ENCODE measurements around the gene CCL17.

The CCL17 gene

DNA sequence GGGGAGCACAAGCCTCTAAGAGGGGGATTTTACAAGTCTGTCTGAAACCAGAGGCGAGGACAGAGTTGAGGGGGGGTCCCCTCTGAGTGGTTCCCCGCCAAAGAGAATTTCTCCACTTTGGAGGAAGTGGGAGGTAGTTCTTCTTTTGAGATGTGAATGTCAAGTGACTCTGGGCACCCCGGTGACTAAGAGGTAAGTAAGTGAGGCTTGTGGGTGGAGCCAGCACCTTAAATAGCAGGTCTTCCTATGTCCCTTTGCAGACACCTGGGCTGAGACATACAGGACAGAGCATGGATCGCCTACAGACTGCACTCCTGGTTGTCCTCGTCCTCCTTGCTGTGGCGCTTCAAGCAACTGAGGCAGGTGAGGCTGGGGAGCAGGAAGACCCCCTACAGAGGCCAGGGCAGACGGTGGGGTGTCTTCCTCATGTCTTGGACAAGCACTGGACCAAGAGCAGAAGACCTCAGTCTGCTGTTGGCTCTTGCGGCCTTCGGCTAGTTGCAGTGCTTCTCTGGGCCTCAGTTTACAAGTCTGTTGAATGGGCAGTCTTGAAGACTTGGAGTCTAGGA, 46.0 kb upstream of the CCL17 start, which contains the start of gene CCL22:
TSS of gene CCL22 (plus strand) at position 257 of the 569 bp plus-strand sequence. CDS start at position 291, 34 bp downstream.
- no peaks in the 10 kb centered on the region for H3K9me3 ChIP-seq
- peak in 1 of 2 donors; percentile 47 for DNase-seq
- H3K4me1 ChIP-seq = no peaks in the 10 kb centered on the region
- H3K4me3 ChIP-seq = no peak within 1 kb of the TSS
- TF ChIP-seq, protein P1, sequence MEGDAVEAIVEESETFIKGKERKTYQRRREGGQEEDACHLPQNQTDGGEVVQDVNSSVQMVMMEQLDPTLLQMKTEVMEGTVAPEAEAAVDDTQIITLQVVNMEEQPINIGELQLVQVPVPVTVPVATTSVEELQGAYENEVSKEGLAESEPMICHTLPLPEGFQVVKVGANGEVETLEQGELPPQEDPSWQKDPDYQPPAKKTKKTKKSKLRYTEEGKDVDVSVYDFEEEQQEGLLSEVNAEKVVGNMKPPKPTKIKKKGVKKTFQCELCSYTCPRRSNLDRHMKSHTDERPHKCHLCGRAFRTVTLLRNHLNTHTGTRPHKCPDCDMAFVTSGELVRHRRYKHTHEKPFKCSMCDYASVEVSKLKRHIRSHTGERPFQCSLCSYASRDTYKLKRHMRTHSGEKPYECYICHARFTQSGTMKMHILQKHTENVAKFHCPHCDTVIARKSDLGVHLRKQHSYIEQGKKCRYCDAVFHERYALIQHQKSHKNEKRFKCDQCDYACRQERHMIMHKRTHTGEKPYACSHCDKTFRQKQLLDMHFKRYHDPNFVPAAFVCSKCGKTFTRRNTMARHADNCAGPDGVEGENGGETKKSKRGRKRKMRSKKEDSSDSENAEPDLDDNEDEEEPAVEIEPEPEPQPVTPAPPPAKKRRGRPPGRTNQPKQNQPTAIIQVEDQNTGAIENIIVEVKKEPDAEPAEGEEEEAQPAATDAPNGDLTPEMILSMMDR (IDR thresholded peaks at IDR 0.05) = no peak
- intact Hi-C loops (cut with DNase I; ENCODE audit: low total_unique reads) = no loop called here
- no peaks in the 10 kb centered on the region for H3K36me3 ChIP-seq
- H3K27ac ChIP-seq = no peak within 1 kb of the TSS
- no peaks in the 10 kb centered on the region for H3K27me3 ChIP-seq

DNA sequence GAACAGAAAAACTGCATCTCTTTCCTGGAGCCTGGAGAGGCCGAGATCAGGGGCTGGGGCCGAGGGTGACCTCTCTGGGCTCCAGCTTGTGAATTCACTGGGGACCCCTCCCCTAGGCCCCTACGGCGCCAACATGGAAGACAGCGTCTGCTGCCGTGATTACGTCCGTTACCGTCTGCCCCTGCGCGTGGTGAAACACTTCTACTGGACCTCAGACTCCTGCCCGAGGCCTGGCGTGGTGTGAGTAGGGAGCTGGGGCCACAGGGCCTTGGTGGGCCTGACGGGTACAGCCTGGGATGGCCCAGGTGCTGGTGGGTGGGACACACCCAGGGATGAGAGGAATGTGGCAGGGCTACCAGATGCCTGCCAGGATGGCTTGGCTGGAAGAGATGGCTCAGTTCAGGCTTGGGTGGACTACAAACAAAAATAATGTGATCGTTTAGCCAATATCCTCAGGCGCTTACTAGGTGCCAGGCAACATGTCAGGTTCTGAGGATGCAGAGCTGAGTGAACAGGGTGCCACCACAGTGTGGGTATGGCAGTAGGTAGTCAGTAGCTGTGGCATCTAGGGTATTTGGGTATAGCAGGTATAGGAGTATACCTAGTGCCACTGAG, 44.1 kb upstream of the CCL17 start:
- Histone ChIP-seq H3K4me1 (no peaks in the 10 kb centered on the region), H3K27me3 (no peaks in the 10 kb centered on the region), H3K4me3 (no peak overlapping the region), H3K9me3 (no peaks in the 10 kb centered on the region), H3K27ac (no peak overlapping the region), H3K36me3 (no peaks in the 10 kb centered on the region)
- TF ChIP-seq, protein P1 (IDR thresholded peaks at IDR 0.05) = no peak
- intact Hi-C loops (cut with DNase I; ENCODE audit: low total_unique reads) = no loop called here
- DNase-seq = peak in 1 of 2 donors; percentile 52

DNA sequence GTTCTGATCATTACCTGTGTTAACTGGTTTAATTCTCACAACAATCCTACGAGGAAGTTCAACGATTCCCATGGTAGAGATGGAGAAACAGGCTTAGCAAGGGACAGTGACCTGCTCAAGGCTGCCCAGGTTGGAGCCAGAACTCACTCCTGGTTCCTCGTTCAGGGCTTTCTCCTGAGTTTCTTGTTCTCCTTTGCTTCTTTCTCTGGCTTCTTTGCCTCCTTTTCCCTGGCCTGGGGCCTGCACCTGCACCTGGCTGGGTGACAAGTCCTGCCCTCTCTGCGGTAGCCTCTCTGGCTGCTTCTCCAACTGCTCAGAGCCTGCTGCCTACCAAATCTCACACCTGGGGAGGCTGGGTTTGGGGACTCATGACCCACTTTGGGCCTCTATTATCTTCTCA, 43.2 kb upstream of the CCL17 start:
- H3K4me1 ChIP-seq = no peaks in the 10 kb centered on the region
- H3K9me3 ChIP-seq = no peaks in the 10 kb centered on the region
- intact Hi-C loops (cut with DNase I; ENCODE audit: low total_unique reads) = no loop called here
- H3K27ac ChIP-seq = no peak overlapping the region
- H3K4me3 ChIP-seq = no peak overlapping the region
- H3K27me3 ChIP-seq = no peaks in the 10 kb centered on the region
- no peaks in the 10 kb centered on the region for H3K36me3 ChIP-seq
- peak in 1 of 2 donors; percentile 44 for DNase-seq
- TF ChIP-seq, protein P1 (IDR thresholded peaks at IDR 0.05) = no peak

DNA sequence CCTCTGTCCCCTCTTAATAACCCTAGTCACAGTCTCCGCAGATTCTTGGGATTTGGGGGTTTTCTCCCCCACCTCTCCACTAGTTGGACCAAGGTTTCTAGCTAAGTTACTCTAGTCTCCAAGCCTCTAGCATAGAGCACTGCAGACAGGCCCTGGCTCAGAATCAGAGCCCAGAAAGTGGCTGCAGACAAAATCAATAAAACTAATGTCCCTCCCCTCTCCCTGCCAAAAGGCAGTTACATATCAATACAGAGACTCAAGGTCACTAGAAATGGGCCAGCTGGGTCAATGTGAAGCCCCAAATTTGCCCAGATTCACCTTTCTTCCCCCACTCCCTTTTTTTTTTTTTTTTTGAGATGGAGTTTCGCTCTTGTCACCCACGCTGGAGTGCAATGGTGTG, 40.4 kb upstream of the CCL17 start:
- no peaks in the 10 kb centered on the region for H3K36me3 ChIP-seq
- no peaks in the 10 kb centered on the region for H3K9me3 ChIP-seq
- H3K4me3 ChIP-seq = no peak overlapping the region
- H3K27ac ChIP-seq = no peak overlapping the region
- no peaks in the 10 kb centered on the region for H3K4me1 ChIP-seq
- H3K27me3 ChIP-seq = no peaks in the 10 kb centered on the region
- intact Hi-C loops (cut with DNase I; ENCODE audit: low total_unique reads) = no loop called here
- DNase-seq = no peak
- TF ChIP-seq, protein P1 (IDR thresholded peaks at IDR 0.05) = no peak

DNA sequence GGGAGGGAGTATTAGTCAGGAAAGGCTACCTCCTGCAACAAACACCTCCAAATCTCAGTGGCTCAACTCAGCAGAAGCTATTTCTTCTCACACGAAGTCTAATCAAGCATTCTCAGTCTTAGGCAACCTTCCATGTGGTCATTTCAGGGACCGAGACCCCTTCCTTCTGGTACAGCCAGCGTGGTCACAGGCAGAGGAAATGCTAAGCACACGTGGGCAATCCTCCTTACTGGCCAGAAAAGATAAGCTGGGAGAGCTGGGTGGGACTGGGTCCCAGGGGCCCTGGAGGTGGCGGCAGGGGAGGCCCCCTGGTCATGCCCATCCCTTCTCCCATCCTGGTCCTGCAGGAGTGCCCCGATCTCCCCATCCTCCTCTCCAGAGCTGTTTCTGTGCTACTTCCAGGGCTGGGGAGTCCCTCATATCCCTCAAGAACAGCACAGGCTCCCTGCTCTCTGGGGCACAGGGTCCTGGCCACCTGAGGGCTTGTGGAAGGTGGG, 38.0 kb upstream of the CCL17 start:
- no peak overlapping the region for H3K27ac ChIP-seq
- intact Hi-C loops (cut with DNase I; ENCODE audit: low total_unique reads) = no loop called here
- H3K27me3 ChIP-seq = no peaks in the 10 kb centered on the region
- H3K36me3 ChIP-seq = no peaks in the 10 kb centered on the region
- H3K4me1 ChIP-seq = peaks cover 0 to 9% (median 8%) of the 10 kb centered on the region in 4 donors
- no peaks in the 10 kb centered on the region for H3K9me3 ChIP-seq
- DNase-seq = peak in 1 of 2 donors; percentile 54
- TF ChIP-seq, protein P1 (IDR thresholded peaks at IDR 0.05) = no peak
- H3K4me3 ChIP-seq = no peak overlapping the region
